ENCODE data around the gene ZNF678.
"Not testable (repeated sequence)": the region's sequence is repeated elsewhere in the genome, so short reads cannot be mapped to it uniquely, and the experiment has no call there.

ZNF678 gene

GRCh38 chr1:227556288-227556687 is 7.1 kb upstream of the ZNF678 start:
- no peak for DNase-seq

- no peak for DNase-seq
These were observed 5.2 kb upstream of the ZNF678 start for GRCh38 chr1:227557962-227558725.

DNA sequence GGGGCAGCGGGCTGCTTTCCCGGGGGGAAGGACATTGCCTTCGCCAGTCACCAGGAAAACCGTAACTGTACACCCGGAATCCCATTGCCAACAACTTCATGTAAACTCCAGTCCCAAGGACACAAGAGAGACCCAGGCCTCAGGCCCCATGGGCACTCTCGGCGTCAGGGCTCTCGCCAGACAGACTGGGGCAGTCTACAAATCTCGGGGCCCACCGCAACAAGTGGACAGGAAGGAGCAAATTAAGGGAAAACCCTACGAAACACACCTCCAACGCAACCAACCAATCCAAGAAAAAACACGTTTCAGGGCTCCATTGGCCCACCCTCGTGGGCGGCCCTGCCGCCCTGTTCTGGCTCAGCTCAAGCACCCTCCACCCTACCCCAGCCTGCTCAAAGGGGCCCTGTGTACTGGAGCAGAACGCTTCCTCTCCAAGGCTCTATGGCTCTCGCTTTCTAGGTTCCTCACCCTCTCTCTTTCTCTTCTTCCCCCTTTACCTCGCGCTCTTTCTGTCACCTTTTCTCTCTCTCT is 4.6 kb upstream of the ZNF678 start:
- DNase-seq, result no peak

DNA sequence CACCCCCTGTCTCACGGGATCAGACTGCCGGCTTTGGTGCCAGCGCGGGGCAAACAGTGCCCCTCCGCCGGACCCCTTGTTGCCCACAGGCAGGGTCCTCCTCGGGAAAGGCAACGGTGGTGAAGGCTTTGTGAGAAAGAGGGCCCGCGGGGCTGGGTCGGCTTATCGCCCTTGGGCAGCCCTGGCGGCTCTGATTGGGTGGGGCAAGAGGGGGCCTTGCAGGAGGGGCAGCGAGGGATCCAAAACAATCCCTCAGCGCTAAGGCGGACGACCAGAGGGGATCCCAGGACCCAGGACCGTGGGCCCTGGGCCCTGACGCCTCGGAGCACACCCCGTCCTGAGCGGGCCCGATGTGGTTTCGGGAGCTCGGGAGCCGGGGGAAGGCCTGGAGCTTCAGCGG is 3.9 kb upstream of the ZNF678 start:
- no peak for DNase-seq

GRCh38 chr1:227559926-227560325 is 3.4 kb upstream of the ZNF678 start:
- DNase-seq, result no peak

- no peak for DNase-seq
These were observed 2.8 kb upstream of the ZNF678 start for GRCh38 chr1:227560393-227561173.

- no peak for DNase-seq
These were observed 2.0 kb upstream of the ZNF678 start for GRCh38 chr1:227561241-227561907.

DNA sequence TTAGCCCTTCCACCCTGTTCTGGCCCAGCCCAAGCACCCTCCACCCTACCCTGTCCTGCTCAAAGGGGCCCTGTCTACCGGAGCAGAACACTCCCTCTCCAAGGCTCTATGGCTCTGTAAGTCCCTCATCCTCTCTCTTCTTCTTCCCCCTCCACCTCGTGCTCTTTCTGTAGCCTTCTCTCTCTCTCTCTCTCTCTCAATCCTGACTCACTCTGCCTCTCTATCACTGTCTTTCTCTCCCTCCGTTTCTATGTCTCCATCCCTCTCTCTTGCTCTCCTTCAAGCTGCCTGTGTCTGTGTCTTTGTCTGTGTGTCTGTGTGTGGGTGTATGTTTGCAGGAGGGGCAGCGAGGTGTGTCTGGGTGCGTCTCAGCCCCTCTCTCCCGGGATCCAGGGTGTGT is 1.3 kb upstream of the ZNF678 start:
- no peak for DNase-seq

- no peak for DNase-seq
These were observed 428 bp upstream of the ZNF678 start for GRCh38 chr1:227562933-227563323.

GRCh38 chr1:227567256-227567655 is 3.9 kb downstream of the ZNF678 start:
- no peak for DNase-seq

DNA sequence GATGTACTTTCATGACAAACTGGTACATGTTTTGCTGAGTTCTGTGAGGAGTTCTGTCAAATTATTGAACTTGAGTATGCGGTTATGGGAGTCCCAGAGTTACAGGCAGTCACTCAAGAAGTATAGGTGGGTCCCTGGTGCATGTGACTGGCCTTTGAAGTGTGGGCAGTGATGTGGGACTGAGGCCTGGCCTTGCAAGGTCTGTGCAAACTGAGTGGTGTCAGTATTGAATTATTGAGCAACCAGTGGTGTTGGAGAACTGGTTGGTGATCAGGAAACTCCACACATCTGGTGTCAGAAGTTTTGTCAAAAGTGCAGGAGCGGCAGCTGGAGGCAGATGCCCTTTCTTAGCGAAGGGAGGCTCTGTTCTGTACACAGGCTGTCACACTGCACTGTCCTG is 5.2 kb downstream of the ZNF678 start:
- no peak for DNase-seq

- DNase-seq, result no peak
These were observed 9.4 kb downstream of the ZNF678 start for GRCh38 chr1:227572752-227573151.

DNA sequence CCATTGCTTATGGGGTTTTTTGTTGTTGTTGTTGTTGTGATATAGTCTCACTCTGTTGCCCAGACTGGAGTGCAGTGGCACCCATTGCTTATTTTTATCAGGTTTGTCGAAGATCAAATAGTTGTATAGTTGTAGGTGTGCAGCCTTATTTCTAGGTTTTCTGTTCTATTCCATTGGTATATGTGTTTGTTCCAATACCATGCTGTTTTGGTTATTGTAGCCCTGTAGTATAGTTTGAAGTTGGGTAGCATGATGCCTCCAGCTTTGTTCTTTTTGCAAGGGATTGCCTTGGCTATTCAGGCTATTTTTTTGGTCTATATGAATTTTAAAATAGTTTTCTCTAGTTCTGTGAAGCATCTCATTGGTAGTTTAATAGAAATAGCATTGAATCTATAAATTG is 11.6 kb downstream of the ZNF678 start:
- DNase-seq, result no peak

- DNase-seq, result no peak
These were observed 12.8 kb downstream of the ZNF678 start for GRCh38 chr1:227576189-227576588.

- DNase-seq, result no peak
These were observed 14.1 kb downstream of the ZNF678 start for GRCh38 chr1:227577500-227577899.

- DNase-seq, result no peak
These were observed 20.0 kb downstream of the ZNF678 start for GRCh38 chr1:227583354-227583753.

GRCh38 chr1:227586733-227587132 is 23.4 kb downstream of the ZNF678 start:
- DNase-seq, result no peak

- DNase-seq, result no peak
These were observed 24.6 kb downstream of the ZNF678 start for GRCh38 chr1:227587968-227588367.

- not testable (repeated sequence) for DNase-seq
These were observed 25.4 kb downstream of the ZNF678 start for GRCh38 chr1:227588769-227589168.

DNA sequence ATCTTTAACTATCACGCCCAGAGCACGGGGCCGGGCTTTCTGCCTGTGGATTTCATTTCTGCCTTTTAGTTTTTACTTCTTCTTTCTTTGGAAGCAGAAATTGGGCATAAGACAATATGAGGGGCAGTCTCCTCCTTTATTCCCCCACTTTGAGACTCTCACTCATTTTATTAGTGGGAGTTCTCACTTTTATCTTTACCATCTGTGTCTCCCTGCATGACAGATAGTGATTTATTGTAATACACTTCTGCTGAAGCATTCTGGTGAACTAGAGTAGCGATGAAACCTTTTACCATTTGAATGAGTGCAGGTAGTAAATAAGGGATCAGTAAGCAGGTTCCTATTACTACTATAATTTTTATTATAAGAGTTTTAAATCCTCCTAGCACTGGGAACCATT is 26.4 kb downstream of the ZNF678 start:
- DNase-seq, result not testable (repeated sequence)

DNA sequence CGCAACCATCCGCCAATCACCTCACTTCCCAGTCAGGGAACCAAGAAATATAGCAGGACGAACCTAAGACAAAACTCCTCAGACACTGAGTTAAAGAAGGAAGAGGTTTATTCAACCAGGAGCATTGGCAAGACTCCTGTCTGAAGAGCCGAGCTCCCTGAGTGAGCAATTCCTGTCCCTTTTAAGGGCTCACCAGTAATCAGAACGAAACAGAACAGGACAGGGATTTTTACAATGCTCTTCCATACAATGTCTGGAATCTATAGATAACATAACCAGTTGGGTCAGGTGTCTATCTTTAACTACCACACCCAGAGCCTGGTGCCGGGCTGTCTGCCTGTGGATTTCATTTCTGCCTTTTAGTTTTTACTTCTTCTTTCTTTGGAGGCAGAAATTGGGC is 32.9 kb downstream of the ZNF678 start:
- not testable (repeated sequence) for DNase-seq

GRCh38 chr1:227603327-227603726 is 40.0 kb downstream of the ZNF678 start:
- no peak for DNase-seq

- DNase-seq, result no peak
These were observed 41.1 kb downstream of the ZNF678 start for GRCh38 chr1:227604446-227604845.

DNA sequence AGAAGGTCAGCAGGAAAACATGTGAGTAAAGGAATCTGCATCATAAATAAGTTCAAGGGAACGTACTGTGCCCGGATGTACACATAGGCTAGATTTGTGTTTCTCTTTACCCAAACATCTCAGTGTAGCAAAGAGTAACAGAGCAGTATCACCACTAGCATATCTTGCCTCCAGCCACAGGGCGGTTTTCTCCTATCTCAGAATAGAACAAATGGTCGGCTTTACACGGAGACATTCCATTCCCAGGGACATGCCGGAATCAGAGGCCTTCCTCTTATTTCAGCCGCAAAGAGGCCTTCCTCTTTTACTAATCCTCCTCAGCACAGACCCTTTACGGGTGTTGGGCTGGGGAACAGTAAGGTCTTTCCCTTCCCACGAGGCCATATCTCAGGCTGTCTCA is 42.9 kb downstream of the ZNF678 start:
- not testable (repeated sequence) for DNase-seq
